ENCODE results near the gene JADE3. TPM values are rescaled to one million over a fixed set of nuclear protein-coding genes. Genes with fewer than 3 reads are reported as not detected.

Gene JADE3
- total RNA-seq, 1 experiment from 2014 or later = 48.5 TPM

- Histone ChIP-seq H3K4me3 (ENCODE audit: low read depth, low read length, poor library complexity, severe bottlenecking) (no peak overlapping the region), H3K4me1 (ENCODE audit: insufficient read depth, low read length, poor library complexity, severe bottlenecking) (peaks cover 7% of the 10 kb centered on the region), H3K27me3 (replicated peaks; ENCODE audit: insufficient read depth, low read depth, low read length, poor library complexity) (no peaks in the 10 kb centered on the region), H3K9me3 (ENCODE audit: low read depth, low read length, poor library complexity, severe bottlenecking) (no peaks in the 10 kb centered on the region), H3K36me3 (ENCODE audit: insufficient read depth, low read length, poor library complexity, severe bottlenecking) (no peaks in the 10 kb centered on the region), H3K27ac (ENCODE audit: low read depth, low read length, poor library complexity, severe bottlenecking) (no peak overlapping the region)
- no TSS peak for BruUV-seq (replicated peaks)
- CTCF ChIA-PET = no interaction called here
- POLR2A ChIA-PET (ENCODE audit: low non-redundant PET) = no interaction called here
- intact Hi-C loops (cut with micrococcal nuclease; ENCODE audit: unreplicated experiment) = no loop called here
- no peak for DNase-seq (ENCODE audit: low spot score)
- TF ChIP-seq EZH2 (IDR thresholded peaks at IDR 0.05; ENCODE audit: borderline replicate concordance, low read depth, low read length, poor library complexity, severe bottlenecking) = no peak
- TF ChIP-seq CTCF (conservative IDR thresholded peaks at IDR 0.05; ENCODE audit: low read depth, low read length) = no peak
Observed at GRCh38 chrX:46929439-46930261, 17.4 kb downstream of the JADE3 start.

- POLR2A ChIA-PET (ENCODE audit: low non-redundant PET) = no interaction called here
- TF ChIP-seq CTCF (conservative IDR thresholded peaks at IDR 0.05; ENCODE audit: low read depth, low read length) = no peak
- no peak for TF ChIP-seq EZH2 (IDR thresholded peaks at IDR 0.05; ENCODE audit: borderline replicate concordance, low read depth, low read length, poor library complexity, severe bottlenecking)
- Histone ChIP-seq H3K9me3 (ENCODE audit: low read depth, low read length, poor library complexity, severe bottlenecking) (no peaks in the 10 kb centered on the region), H3K4me3 (ENCODE audit: low read depth, low read length, poor library complexity, severe bottlenecking) (no peak overlapping the region), H3K36me3 (ENCODE audit: insufficient read depth, low read length, poor library complexity, severe bottlenecking) (no peaks in the 10 kb centered on the region), H3K4me1 (ENCODE audit: insufficient read depth, low read length, poor library complexity, severe bottlenecking) (peaks cover 7% of the 10 kb centered on the region), H3K27ac (ENCODE audit: low read depth, low read length, poor library complexity, severe bottlenecking) (no peak overlapping the region), H3K27me3 (replicated peaks; ENCODE audit: insufficient read depth, low read depth, low read length, poor library complexity) (no peaks in the 10 kb centered on the region)
- no TSS peak for BruUV-seq (replicated peaks)
- intact Hi-C loops (cut with micrococcal nuclease; ENCODE audit: unreplicated experiment) = no loop called here
- no peak for DNase-seq (ENCODE audit: low spot score)
- CTCF ChIA-PET = no interaction called here
Observed at GRCh38 chrX:46935295-46935694, 23.1 kb downstream of the JADE3 start.

GRCh38 chrX:46938589-46938988 lies 26.4 kb downstream of the JADE3 start:
- no TSS peak for BruUV-seq (replicated peaks)

More at GRCh38 chrX:46938589-46938988, 26.4 kb downstream of the JADE3 start:
- no peaks in the 10 kb centered on the region for H3K27me3 ChIP-seq (replicated peaks; ENCODE audit: insufficient read depth, low read depth, low read length, poor library complexity)
- CTCF ChIA-PET = no interaction called here
- intact Hi-C loops (cut with micrococcal nuclease; ENCODE audit: unreplicated experiment) = no loop called here
- no peak for DNase-seq (ENCODE audit: low spot score)
- no peak for TF ChIP-seq EZH2 (IDR thresholded peaks at IDR 0.05; ENCODE audit: borderline replicate concordance, low read depth, low read length, poor library complexity, severe bottlenecking)
- TF ChIP-seq CTCF (conservative IDR thresholded peaks at IDR 0.05; ENCODE audit: low read depth, low read length) = no peak
- no peaks in the 10 kb centered on the region for H3K36me3 ChIP-seq (ENCODE audit: insufficient read depth, low read length, poor library complexity, severe bottlenecking)
- POLR2A ChIA-PET (ENCODE audit: low non-redundant PET) = no interaction called here
- no peak overlapping the region for H3K4me3 ChIP-seq (ENCODE audit: low read depth, low read length, poor library complexity, severe bottlenecking)
- no peaks in the 10 kb centered on the region for H3K4me1 ChIP-seq (ENCODE audit: insufficient read depth, low read length, poor library complexity, severe bottlenecking)
- no peak overlapping the region for H3K27ac ChIP-seq (ENCODE audit: low read depth, low read length, poor library complexity, severe bottlenecking)
- no peaks in the 10 kb centered on the region for H3K9me3 ChIP-seq (ENCODE audit: low read depth, low read length, poor library complexity, severe bottlenecking)

Measured in A673 (cell line).